ENCODE measurements around the gene MRPL52. TPM values are rescaled to one million over a fixed set of nuclear protein-coding genes. Genes with fewer than 3 reads are reported as not detected.
"Not testable (repeated sequence)": the region's sequence is repeated elsewhere in the genome, so short reads cannot be mapped to it uniquely, and the experiment has no call there.

Gene MRPL52
- total RNA-seq, 1 experiment from 2014 or later: 65.2 TPM

DNA sequence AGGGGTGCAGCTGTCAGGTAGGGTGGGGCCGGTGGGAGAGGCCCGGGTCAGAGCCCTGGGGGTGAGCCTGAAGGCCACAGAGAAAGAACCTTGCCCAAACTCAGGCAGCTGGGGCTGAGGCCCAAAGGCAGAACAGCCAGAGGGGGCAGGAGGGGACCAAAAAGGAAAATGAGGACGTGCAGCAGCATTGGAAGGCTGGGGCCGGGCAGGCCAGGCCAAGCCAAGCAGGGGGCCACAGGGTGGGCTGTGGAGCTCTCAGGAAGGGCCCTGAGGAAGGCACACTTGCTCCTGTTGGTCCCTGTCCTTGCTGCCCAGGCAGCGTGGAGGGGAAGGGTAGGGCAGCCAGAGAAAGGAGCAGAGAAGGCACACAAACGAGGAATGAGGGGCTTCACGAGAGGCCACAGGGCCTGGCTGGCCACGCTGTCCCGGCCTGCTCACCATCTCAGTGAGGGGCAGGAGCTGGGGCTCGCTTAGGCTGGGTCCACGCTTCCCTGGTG is 17.2 kb downstream of the MRPL52 start:
- DNase-seq (ENCODE audit: low read depth, low spot score): no peak
- in situ Hi-C loops (cut with HindIII; ENCODE audit: low pct_unique_long_range_greater_than_20kb, low sequenced_read_pairs): no loop called here

DNA sequence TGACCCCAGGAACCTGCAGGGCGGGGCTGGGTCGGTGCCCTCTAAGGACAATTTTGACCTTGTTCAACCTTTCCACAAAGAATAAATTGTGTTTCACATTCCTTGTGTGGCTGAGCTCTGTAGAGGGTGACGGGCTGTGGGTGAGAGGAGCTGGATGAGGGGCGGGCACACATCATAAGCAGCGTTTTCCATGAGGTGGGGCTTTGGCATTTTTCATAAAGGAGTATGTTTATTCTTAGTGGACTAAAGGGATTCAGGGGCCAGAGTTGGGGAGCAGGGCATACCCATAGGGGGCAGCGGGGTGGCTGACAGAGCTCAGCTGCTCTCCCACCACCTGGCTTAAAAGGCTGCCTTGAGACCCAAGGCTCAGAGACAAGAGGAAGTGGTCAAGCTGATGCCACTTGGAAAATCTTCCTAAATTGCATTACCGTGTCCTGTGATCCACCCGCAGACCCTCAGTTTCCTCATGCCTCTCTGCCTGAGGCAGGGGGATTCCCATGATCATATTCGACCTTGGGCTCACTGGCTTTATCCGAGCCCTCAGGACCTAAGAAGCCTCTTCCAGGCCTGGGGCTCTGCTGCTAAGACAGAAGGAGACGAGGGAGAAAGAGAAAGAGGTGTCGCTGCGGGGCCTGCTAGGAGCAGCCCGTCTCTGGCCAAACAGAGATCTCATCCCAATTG is 18.1 kb downstream of the MRPL52 start:
- in situ Hi-C loops (cut with HindIII; ENCODE audit: low pct_unique_long_range_greater_than_20kb, low sequenced_read_pairs): no loop called here
- peak; percentile 72 for DNase-seq (ENCODE audit: low read depth, low spot score)

DNA sequence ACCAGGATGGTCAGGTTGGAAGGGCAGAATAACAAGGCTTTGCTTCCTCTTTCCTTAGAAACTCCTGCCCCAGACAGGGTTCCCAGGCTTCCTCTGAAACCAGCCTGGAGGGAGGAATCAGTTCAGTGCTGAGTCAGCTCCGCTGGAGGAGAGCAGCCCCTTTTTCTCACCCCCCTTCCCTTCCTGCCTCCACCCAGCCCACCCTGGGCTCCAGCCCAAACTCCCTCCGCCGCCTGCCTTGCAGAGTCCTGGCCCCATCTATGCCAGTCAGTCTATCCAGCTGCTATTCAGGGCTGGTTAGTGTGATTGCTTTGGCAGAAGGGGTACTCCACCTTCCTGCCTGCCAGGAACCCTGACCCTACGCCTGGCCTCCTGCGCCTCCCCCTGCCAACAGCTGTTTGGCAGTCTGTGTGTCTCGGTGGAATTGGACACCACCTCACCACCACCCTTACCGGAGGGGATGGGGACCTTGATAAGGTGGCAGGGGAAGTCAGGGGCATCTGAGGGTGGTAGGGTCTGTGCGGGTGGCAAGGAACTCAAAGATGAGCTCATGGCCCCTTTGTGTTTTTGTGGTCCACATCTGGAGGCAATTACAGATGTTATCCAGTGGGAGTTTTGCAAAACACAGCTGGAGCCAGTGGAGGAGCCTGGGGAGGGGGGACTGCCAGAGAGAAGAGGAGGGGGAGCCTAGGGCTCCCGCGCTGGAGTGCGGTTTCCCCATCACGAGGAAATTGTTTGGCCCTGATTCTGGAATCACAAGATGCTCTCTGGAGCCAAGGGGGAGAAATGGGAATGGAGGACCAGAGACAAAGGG is 18.9 kb downstream of the MRPL52 start:
- in situ Hi-C loops (cut with HindIII; ENCODE audit: low pct_unique_long_range_greater_than_20kb, low sequenced_read_pairs): no loop called here
- peak; percentile 81 for DNase-seq (ENCODE audit: low read depth, low spot score)

DNA sequence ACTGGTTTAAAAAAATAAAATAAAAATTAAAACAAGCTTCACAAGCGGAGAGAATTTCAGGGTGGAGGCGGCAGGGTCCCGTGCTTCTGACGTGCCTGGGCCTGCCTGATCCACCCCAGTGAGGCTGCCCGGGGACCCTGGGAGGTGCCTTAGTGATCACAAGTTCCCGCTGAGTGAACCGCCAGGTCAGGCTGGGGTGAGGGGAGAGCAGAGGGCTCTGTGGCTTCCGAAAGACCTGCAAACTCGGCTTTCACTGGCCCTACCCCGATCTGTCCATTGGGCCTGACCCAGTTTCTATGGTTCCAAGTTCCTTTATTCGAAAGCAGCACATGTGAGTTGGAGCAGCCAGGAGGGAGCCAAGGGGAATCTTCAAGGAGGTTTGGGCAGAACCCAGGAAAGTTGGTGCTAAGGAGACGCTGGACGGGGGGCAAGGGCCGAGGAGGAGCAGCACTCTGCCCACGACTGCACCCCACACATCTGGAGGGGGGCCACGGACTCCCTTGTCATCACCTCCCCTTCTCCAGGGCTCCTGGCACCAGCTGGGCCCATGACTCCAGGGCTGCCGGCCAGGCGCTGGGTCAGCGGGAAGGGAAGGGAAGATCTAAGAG is 19.6 kb downstream of the MRPL52 start:
- peak; percentile 60 for DNase-seq (ENCODE audit: low read depth, low spot score)
- in situ Hi-C loops (cut with HindIII; ENCODE audit: low pct_unique_long_range_greater_than_20kb, low sequenced_read_pairs): no loop called here

DNA sequence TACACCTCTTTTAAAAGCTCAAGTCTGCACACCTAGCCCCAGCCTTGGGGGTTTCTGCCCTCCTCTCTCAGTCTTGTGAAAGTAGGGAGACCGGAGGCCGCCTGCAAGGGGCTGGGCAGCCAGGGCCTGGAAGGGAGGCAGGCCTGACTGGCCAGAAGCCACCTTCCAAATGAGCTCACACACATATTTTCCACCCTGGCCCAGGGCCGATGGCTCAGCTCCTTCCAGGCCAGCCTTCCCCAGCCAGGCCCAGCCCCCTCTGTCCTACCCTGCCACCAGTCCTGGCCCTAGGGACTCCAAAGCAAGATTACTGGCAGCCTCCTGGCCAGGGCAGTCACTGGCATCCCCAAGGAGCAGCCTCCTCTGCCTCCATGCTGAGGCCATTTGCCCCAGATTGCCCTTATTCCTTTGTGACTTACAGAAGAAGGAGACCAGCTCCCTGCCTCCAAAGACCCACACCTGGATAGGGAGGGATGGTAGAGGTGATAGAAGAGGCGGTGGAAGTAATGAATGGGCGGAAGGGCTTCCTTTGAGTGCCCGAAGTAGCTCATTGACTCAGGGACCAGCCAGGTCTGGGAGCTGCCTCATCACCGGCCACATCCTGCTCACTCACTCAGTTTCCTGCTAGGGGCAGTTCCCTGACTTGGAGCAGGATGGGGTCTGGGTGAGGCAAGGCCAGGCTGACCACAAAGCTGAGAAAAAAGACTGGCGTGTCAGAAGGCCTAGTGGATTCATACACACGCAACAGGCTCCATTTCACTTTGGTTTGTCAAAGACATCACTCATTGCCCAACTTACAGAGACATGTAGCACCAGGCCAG is 21.5 kb downstream of the MRPL52 start:
- in situ Hi-C loops (cut with HindIII; ENCODE audit: low pct_unique_long_range_greater_than_20kb, low sequenced_read_pairs): no loop called here
- DNase-seq (ENCODE audit: low read depth, low spot score): no peak

DNA sequence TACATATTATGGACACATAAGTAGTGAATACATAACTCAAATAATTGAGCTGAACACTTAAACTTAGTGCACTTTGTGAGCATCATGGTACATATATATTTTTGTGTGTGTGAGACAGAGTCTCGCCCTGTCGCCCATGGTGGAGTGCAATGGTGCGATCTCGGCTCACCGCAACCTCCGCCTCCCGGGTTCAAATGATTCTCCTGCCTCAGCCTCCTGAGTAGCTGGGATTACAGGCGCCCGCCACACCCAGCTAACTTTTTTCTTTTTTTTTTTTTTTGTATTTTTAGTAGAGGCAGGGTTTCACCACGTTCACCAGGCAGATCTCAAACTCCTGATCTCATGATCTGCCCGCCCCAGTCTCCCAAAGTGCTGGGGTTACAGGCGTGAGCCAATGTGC is 22.5 kb downstream of the MRPL52 start:
- in situ Hi-C loops (cut with HindIII; ENCODE audit: low pct_unique_long_range_greater_than_20kb, low sequenced_read_pairs); DNase-seq (ENCODE audit: low read depth, low spot score): not testable (repeated sequence)

DNA sequence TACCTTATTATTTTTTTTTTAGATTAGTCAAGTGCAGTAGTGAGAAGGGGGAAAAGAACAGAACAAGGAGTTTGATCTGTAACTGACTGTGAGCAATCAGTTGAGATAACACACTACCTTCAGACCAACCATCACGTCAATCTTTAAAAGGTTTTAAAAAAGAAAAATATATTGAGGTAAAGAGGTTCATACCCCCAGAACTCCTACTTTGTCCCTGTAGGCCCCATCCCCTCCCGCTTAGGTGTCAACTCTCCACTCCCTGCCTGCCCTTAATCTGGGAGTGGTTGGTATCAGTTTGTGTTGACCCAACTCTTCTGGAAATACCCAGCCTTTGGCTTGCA is 22.9 kb downstream of the MRPL52 start:
- in situ Hi-C loops (cut with HindIII; ENCODE audit: low pct_unique_long_range_greater_than_20kb, low sequenced_read_pairs): no loop called here
- DNase-seq (ENCODE audit: low read depth, low spot score): no peak

DNA sequence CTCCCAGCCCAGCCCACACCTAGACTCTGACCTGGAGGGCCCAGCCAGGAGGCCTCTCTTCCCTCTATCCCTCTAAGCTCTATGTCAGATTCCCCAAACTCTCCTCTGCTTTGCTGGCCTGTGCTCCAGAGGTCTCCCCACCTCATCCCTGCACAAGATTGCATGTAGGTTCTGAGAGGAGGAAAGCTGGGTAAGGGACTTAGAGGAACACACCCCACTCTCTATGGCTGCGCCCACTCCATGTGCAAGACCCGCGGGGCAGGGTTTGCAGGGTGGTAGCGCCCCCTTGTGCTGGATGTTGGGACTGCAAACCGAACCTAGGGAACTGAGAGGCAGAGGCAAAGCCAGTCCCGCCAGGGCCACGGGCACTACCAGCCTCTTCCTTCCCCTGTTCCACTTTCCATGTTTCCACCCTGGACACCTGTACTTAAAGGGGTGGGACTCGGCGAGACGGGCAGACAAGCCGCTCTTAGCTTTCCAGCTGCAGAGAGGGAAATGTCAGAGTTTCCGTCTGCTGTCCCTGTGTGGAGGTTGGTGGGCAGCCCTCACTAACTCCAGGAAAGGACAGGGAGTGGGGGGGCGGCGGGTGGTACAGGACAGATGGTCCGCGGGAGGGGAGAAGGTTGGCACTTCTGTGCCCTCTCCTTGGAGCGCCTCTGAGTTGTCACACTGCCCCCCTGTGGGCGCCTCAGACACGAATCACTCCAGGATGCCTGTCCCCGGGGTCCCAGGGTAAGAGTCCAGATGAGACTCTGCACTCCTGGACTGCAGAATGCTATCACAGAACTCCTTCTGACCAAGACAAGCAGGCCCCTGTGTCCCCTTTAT is 23.5 kb downstream of the MRPL52 start:
- in situ Hi-C loops (cut with HindIII; ENCODE audit: low pct_unique_long_range_greater_than_20kb, low sequenced_read_pairs): no loop called here

DNA sequence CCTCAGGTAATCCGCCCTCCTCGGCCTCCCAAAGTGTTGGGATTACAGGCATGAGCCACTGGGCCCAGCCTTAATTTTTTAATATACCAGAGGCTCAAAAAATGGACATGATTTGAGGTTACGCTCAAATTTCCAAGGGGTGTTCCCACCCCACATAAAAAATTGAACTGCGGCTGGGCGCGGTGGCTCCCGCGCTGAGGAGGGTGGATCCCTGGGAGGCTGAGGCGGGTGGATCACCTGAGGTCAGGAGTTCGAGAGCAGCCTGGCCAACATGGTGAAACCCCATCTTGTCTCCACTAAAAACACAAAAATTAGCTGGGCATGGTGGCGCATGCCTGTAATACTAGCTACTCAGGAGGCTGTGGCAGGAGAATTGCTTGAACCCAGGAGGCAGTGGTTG is 24.6 kb downstream of the MRPL52 start:
- in situ Hi-C loops (cut with HindIII; ENCODE audit: low pct_unique_long_range_greater_than_20kb, low sequenced_read_pairs); DNase-seq (ENCODE audit: low read depth, low spot score): not testable (repeated sequence)

More for the DNA sequence above, 23.5 kb downstream of the MRPL52 start:
- DNase-seq (ENCODE audit: low read depth, low spot score): peak; percentile 83

DNA sequence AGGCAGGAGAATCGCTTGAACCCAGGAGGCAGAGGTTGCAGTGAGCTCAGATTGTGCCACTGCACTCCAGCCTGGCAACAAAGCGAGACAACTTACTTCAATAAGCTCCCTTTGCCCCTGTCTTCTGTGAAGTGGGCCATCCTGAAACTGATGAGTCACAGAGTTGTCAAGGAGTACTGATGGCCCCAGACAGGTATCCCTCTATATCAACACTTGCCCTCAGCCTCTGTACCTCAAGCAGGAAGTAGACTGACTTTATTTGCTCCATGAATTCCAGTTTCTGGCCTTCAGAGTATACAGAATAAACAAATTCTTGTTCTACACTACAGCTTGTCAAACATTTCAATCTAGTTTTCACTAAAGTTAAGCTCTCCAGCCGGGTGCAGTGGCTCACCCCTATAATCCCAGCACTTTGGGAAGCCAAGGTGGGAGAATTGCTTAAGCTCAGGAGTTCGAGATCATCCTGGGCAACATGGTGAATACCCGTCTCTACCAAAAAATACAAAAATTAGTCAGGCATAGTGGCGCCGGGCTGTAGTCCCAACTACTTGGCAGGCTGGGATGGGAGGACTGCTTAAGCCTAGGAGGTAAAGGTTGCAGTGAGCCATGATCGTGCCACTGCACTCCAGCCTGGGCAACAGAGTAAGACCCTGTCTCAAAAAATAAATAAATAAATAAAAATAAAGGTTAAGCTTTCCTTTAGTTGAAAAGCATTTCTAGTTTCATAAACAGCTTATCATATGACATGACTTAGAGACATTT is 25.5 kb downstream of the MRPL52 start:
- in situ Hi-C loops (cut with HindIII; ENCODE audit: low pct_unique_long_range_greater_than_20kb, low sequenced_read_pairs): no loop called here
- no peak for DNase-seq (ENCODE audit: low read depth, low spot score)

DNA sequence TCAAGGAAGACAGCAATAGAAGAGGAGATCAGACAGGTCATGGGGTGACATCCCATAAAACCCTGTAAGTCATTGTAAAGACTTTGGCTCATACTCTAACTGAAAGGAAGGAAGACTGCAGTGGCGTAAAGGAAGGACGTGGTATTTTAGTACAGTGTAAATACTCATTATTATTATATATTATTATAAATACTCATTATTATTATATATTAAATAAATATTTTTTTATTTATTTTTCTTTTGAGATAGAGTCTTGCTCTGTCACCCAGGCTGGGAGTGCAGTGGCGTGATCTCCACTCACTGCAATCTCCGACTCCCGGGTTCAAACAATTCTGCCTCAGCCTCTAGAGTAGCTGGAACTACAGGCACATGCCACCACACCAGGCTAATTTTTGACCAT is 26.7 kb downstream of the MRPL52 start:
- in situ Hi-C loops (cut with HindIII; ENCODE audit: low pct_unique_long_range_greater_than_20kb, low sequenced_read_pairs): no loop called here
- no peak for DNase-seq (ENCODE audit: low read depth, low spot score)

DNA sequence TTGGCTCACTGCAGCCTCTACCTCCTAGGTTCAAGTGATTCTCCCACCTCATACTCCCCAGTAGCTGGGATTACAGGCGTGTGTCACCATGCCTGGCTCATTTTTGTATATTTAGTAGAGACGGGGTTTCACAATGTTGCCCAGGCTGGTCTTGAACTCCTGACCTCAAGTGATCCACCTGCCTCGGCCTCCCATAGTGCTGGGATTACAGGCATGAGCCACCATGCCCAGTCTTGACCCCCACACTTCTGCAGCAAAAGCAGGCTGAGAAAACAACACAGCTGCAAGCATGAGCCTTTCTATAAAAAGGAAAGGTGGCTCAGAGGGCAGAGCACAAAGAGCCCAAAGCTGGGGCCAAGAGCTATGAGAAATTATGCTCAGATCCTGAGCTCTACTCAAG is 30.7 kb downstream of the MRPL52 start:
- in situ Hi-C loops (cut with HindIII; ENCODE audit: low pct_unique_long_range_greater_than_20kb, low sequenced_read_pairs); DNase-seq (ENCODE audit: low read depth, low spot score): not testable (repeated sequence)

DNA sequence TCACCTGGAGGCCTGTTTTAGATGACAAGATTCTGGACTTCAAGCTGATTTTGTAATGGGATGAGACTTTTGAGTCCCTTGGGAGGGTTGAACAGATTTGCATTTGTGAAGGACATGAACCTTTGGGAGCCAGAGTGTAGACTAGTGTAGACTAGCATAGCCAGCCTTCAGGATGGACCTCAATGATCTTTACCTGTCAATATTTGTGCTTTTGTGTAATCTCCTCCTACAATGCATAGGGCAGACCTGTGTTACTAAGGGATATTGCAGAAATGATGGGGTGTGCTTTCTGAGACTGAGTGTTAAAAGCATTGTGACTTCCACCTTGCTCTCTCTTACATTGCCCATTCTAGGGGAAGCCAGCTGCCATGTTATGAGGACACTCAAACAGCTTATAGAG is 32.0 kb downstream of the MRPL52 start:
- DNase-seq (ENCODE audit: low read depth, low spot score): no peak
- in situ Hi-C loops (cut with HindIII; ENCODE audit: low pct_unique_long_range_greater_than_20kb, low sequenced_read_pairs): no loop called here

DNA sequence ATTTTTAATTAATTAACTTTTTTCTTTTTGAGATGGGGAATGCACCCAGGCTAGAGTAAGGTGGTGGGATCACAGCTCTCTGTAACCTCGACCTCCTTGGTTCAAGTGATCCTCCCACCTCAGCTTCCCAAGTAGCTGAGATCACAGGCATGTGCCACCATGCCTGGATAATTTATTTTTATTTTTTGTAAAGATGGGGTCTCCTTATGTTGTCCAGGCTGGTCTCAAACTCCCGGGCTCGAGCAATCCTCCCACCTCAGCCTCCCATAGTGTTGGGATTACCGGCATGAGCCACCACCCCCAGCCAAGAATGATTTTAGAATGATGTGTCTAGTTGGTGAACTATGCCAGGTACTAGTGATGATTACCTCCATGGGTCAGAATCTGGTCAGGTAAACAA is 35.3 kb downstream of the MRPL52 start:
- DNase-seq (ENCODE audit: low read depth, low spot score): no peak
- in situ Hi-C loops (cut with HindIII; ENCODE audit: low pct_unique_long_range_greater_than_20kb, low sequenced_read_pairs): no loop called here

DNA sequence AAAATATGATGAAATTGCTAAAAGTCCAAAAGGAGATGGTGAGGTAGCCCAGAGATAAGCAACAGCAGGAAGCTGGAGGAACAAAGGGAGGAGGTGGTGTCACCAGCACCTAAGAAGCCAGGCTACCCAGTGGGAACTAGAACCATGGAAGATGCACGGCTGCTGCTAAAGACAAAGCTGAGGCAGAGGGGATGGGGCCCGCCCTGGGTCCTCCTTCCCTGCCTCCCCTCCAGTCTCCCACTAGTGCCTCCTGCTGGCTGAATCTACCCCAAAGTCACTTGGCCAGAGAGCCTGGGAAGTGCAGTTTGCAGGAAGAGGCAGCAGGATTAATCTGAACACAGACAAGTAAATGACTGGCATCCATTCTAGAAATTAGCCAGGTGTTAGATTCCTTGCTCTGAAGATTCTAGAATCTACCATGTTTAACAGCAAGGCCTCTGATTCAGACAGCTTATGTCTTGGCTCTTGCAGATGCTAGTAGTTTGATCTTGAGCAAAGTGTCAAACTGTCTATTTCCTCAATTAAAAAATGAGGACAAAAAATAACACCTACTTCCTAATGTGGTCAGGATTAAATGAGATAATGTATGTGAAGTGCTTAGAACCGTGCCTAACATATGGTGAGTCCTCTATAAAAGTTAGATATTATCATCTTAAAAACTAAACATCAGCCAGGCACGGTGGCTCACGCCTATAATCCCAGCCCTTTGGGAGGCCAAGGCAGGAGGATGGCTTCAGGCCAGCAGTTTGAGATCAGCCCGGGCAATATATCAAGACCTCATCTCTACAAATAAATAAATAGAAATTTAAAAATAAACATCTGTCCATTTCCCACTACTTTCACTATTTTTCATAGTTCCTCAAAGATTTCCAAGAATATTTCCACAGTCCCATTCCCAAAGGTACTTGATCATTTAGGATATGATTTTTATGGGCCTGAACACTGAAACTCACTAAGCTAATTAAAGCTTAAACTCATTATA is 36.0 kb downstream of the MRPL52 start:
- peak; percentile 67 for DNase-seq (ENCODE audit: low read depth, low spot score)
- in situ Hi-C loops (cut with HindIII; ENCODE audit: low pct_unique_long_range_greater_than_20kb, low sequenced_read_pairs): no loop called here
